ENCODE measurements around the gene IL17RD.
A peak's percentile ranks its signal among the peaks of the same experiment; 100 is the strongest.
"Not testable (repeated sequence)": the region's sequence is repeated elsewhere in the genome, so short reads cannot be mapped to it uniquely, and the experiment has no call there.

Gene IL17RD

GRCh38 chr3:57091521-57092273 is 73.5 kb downstream of the IL17RD start:
- DNase-seq = no peak

- no peak for DNase-seq
These were observed 76.1 kb downstream of the IL17RD start for GRCh38 chr3:57089043-57089442.

- no peak for DNase-seq
These were observed 76.7 kb downstream of the IL17RD start for GRCh38 chr3:57088503-57088902.

DNA sequence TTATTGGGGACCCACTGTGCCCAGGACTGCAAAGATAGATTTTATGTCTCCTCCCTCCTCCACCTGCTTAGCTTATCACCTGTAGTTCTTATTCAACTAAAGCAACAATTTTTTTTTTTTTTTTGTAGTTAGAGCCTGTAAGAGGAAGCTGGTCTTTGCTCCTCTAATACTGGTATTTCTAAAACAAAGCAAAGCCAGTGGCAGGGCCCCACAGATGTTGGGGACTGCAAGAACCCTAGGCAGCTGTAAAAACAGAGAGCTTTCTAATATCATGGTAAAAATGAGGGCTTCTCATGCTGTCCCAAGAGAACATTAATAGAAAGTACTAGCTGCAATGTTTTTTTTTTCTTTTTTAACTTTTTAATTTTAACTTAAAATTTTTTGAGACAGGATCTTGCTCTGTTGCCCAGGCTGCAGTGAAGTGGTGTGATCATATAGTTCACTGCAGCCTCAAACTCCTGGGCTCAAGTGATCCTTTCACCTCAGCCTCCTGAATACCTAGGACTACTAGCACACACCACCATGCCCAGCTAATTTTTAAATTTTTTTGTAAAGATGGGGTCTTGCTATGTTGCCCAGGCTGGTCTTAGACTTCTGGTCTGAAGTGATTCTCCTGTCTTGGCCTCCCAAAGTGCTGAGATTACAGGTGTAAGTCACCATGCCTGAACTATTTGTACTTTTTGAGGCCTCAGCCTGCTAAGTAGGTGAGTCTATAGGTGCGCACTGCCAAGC is 77.6 kb downstream of the IL17RD start:
- no peak for DNase-seq

- no peak for DNase-seq
These were observed 79.0 kb downstream of the IL17RD start for GRCh38 chr3:57086201-57086600.

GRCh38 chr3:57085211-57085610 is 79.9 kb downstream of the IL17RD start:
- DNase-seq = no peak

GRCh38 chr3:57083266-57083995 is 81.7 kb downstream of the IL17RD start:
- not testable (repeated sequence) for DNase-seq

GRCh38 chr3:57082481-57082880 is 82.7 kb downstream of the IL17RD start:
- no peak for DNase-seq

DNA sequence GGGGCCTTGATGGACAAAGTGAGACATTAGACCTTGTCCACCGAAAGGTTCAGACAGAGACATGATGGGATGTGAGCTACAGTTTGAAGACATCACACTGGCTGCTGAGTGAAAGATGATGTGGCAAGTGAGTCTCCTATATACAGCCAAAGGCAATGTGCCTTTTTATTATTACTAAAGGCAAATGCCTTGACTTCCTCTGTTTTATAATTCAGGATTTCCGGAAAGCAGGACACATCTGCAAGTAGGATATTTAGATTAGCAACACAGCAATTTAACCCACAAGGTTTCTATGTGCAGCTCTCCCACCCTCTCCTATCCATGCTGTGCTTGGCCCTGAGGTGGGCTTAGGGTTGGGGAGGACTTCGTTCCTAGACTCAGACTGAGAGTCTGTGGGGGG is 84.0 kb downstream of the IL17RD start:
- no peak for DNase-seq

GRCh38 chr3:57080171-57080570 is 85.0 kb downstream of the IL17RD start:
- no peak for DNase-seq

DNA sequence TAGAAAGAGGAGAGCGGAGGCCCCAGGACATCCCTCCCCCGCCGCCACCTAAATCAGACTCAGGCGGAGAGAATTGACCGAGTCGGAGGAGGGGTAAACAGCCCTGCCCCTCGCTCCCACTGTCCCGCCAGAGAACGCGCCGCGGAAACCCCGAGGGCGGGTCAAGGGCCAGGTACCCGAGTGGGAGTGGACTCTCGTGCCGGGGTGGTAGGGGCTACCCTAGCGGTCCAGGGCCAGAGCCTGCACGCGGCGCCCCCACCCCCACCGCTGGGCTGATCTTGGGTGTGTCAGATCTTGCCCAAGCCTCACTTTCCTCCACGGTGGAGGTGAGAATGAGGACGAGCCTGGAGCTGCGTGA is 85.7 kb downstream of the IL17RD start:
- DNase-seq = no peak

DNA sequence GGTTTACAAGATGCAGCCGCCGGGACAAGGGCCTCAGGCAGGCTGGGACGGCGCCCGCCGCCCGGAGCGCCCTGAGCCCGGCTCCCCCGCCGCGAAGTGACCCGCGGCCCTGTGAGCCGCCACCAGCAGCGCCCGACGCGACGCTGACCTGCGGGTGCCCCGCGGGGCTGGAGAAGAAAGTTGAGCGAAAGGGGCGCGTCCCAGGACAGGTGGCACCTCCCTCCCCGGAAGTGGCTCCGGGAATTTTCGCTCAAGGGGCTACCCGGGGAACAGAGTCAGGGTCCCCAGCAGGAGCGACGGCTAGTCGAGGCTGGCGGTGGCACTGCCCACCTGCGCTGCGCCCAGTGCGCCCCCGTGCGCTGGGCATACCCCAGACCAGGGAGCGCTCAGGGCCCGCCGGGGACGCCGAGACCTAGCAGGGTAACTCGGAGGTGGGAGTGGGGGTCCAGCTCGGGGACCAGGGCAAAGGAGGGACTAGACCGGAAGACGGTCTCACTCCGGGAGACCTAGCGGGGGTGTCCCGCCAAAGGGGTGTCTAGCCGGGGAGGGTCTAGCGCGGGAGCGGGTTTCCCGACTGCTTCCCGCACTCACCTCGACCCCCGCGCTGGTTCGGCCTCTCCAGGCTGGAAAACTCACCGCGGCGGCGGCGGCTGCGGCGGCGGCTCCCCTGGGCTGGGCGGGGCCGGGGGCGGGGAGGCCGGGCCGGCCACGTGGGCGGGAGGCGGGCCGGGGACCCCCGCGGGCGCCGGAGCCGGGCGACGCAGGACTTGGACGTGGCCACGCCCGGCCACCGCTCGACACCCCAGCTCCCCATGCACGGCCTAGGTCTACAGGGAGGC is 86.3 kb downstream of the IL17RD start:
- DNase-seq = no peak

GRCh38 chr3:57078344-57078634 is 86.9 kb downstream of the IL17RD start:
- peak in 1 of 5 experiments; percentile 35 for DNase-seq

GRCh38 chr3:57077630-57078343 is 87.4 kb downstream of the IL17RD start:
- no peak for DNase-seq

GRCh38 chr3:57076422-57076951 is 88.7 kb downstream of the IL17RD start:
- no peak for DNase-seq

DNA sequence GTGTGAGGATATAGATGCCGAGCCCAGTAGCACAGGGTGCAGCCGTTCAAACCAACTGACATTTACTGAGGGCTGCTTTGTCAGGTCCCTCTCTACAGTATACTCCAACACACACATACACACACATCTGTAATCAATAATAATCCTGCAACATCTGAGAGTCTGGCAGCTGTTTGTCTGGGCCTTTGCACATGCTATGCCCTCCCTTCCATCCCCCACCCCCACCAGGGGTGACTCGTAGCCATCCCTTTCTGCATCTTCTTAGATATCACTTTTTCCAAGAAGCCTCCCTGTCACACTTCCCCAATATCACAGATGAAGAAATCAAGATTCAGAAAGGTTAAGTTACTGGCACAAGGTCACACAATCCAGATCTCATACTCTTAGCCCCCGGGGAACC is 91.0 kb downstream of the IL17RD start:
- DNase-seq = no peak

DNA sequence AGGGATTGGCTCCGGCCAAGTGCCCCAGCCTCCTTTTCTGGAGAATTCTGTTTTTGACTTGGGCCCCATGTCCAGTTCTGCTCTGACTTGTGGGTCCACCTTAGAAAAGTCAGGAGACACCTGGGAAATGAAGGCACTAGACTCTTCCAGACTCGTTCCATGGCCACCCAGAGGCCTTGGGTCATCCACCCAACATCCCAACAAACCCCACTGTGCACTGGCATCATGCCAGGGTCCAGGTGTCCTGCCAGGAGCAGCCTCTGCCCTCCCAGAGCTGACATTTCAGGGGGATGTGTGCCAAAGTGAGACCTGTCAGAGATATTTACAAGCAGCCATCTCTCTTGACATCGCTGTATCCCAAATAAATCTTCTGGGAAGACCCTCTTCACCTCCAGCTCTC is 91.5 kb downstream of the IL17RD start:
- DNase-seq = no peak

DNA sequence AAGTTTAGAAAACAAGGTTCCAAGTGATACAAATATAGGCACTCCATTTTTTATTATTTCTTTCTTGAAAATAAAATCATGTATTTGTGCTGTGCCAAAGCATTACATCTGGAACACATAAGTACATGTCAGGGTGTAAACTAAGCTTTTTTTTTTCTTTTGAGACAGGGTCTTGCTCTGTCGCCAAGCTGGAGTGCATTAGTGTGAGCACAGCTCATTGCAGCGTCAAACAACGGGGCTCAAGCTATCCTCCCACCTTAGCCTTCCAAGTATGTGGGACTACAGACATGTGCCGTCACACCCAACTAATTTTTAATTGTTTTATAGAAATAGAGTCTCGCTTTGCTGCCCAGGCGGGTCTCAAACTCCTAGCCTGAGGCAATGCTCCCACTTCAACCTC is 95.7 kb downstream of the IL17RD start:
- DNase-seq = no peak

DNA sequence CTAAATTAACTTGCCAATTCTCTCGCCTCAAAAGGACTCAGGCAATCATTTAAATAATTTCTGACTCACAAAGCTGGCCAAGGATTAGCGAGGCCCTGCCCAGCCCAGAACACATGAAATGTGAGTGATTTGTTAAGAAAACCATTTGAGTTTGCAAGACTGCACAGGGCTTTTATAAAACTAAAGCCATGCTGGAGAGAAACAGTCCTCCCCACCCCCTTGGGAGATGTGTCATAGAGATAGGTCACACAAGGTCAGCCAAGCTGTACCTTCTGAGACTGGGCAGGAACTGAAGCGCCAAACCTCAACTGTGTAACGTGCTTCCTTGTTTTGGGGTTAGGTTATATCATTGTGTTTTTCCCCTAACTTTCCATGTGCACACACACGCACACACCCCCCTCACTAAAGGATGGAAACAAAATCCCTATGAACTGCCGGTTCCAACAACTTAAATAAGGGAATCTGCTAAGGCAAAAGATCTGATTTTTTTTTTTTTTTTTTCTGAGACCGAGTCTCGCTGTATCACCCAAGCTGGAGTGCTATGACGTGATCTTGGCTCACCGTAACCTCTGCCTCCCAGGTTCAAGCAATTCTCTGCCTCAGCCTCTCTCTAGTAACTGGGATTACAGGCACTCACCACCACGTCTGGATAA is 96.6 kb downstream of the IL17RD start:
- peak in 1 of 5 experiments; percentile 30 for DNase-seq

DNA sequence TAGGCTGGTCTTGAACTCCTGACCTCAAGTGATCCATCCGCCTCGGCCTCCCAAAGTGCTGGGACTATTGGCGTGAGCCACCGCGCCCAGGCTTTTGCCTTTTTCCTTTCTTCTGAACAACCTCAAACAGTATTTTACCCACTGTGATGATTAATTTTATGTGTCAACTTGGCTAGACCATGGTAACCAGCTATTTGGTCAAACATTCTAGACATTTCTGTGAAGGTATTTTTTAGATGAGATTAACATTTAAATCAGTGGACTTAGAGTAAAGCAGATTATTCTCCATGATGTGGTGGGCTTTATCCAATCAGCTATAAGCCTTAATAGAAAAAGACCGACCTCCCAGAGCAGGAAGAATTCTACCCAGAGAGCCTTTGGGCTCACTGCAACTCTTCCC is 98.7 kb downstream of the IL17RD start:
- no peak for DNase-seq

DNA sequence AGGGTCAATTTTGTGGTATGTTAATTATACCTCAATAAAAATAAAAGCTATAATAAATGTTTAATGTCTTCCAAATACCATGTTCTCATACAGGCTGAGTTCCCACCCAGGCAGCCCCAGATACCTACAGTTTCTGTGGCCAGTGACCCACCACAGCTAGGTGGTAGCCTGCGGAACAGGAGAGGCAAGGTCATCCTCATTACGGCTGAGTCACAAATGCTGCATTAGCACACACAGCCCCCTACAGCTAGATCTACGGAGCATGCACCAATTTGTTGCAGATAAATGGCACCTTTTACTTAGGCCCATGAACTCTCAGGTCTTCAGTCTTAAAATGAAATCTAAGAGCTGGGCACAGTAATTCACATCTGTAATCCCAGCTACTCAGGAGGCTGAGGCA is 99.6 kb downstream of the IL17RD start:
- no peak for DNase-seq

GRCh38 chr3:57064572-57064971 is 100.6 kb downstream of the IL17RD start:
- no peak for DNase-seq
